ENCODE data around the gene NRTN. TPM values are rescaled to one million over a fixed set of nuclear protein-coding genes. Genes with fewer than 3 reads are reported as not detected.

Gene NRTN
- total RNA-seq, 2 experiments from 2014 or later, result not detected

DNA sequence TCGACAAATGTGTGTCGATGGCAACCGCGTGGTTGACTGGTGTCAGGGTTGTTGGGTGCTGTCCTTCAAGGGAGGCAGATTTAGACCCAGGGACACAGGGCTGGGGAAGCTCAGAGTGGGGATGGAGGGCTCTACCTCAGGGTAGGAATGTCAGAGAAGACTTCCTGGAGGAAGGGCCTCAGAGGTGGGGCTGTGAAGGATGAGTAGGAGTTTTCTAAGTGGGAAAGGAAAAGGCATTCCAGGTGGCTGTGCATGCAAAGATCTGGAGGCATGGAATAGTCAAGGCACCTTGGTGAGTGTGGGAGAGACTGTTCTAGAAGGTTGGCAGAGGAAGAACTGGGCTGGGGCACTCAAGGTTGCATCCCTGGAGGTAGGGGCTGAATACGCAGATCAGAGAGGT lies 2.0 kb downstream of the NRTN start:
- H3K27me3 Mint-ChIP-seq (ENCODE audit: low read depth), result peaks cover 32% of the 10 kb centered on the region
- no peak overlapping the region for H3K4me3 Mint-ChIP-seq
- no peaks in the 10 kb centered on the region for H3K36me3 Mint-ChIP-seq (ENCODE audit: low read depth)
- H3K9me3 Mint-ChIP-seq (ENCODE audit: insufficient read depth), result no peaks in the 10 kb centered on the region
- DNase-seq, result no peak
- H3K27ac Mint-ChIP-seq, result no peak overlapping the region
- peaks cover 23% of the 10 kb centered on the region for H3K4me1 Mint-ChIP-seq (ENCODE audit: low read depth)
- CTCF ChIA-PET, result interaction anchor here (1.1 to 1.7 kb wide), 4 partner anchors 17 to 215 kb away, joined by 3 to 10 read pairs (median 4); no protein-coding TSS in a partner anchor
- POLR2A ChIA-PET, result no interaction called here
- ATAC-seq, result no peak

GRCh38 chr19:5808120-5808816 lies 3.4 kb downstream of the NRTN start:
- H3K9me3 Mint-ChIP-seq (ENCODE audit: insufficient read depth), result no peaks in the 10 kb centered on the region
- H3K27ac Mint-ChIP-seq, result no peak overlapping the region
- no peak for ATAC-seq
- ChIA-PET POLR2A (interaction anchor here (0.6 to 1.0 kb wide), 2 partner anchors 16 to 20 kb away, joined by 3 read pairs; no protein-coding TSS in a partner anchor), CTCF (interaction anchor here (1.6 to 1.7 kb wide), 2 partner anchors 20 to 160 kb away, joined by 3 to 5 read pairs; no protein-coding TSS in a partner anchor)
- no peak overlapping the region for H3K4me3 Mint-ChIP-seq
- no peaks in the 10 kb centered on the region for H3K36me3 Mint-ChIP-seq (ENCODE audit: low read depth)
- H3K4me1 Mint-ChIP-seq (ENCODE audit: low read depth), result peaks cover 14% of the 10 kb centered on the region
- peaks cover 24% of the 10 kb centered on the region for H3K27me3 Mint-ChIP-seq (ENCODE audit: low read depth)
- DNase-seq, result no peak

DNA sequence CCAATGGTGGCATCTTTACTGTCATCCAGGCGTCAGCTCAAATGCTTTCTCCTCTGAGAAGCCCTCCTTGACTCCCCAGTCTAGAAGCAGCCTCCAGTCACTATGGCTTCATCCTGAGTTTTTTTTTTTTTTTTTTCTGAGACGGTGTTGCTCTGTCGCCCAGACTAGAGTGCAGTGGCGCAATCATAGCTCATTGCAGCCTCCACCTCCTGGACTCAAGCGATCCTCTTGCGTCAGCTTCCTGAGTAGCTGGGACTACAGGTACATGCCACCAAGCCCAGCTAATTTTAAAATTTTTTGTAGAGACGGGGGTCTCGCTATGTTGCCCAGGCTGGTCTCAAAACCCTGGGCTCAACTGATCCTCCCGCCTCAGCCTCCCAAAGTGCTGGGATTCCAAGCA lies 4.2 kb downstream of the NRTN start:
- CTCF ChIA-PET, result interaction anchor here (1.6 kb wide), 1 partner anchor 19 kb away, joined by 5 read pairs; no protein-coding TSS in a partner anchor
- POLR2A ChIA-PET, result interaction anchor here (0.6 kb wide), 1 partner anchor 17 kb away, joined by 3 read pairs; no protein-coding TSS in a partner anchor
- no peak for DNase-seq
- Mint-ChIP-seq H3K4me3 (no peak overlapping the region), H3K36me3 (ENCODE audit: low read depth) (no peaks in the 10 kb centered on the region), H3K27me3 (ENCODE audit: low read depth) (peaks cover 19% of the 10 kb centered on the region), H3K4me1 (ENCODE audit: low read depth) (peaks cover 8% of the 10 kb centered on the region), H3K27ac (no peak overlapping the region), H3K9me3 (ENCODE audit: insufficient read depth) (no peaks in the 10 kb centered on the region)
- ATAC-seq, result no peak

GRCh38 chr19:5809469-5809868 lies 4.6 kb downstream of the NRTN start:
- H3K27ac Mint-ChIP-seq, result no peak overlapping the region
- H3K4me3 Mint-ChIP-seq, result no peak overlapping the region
- CTCF ChIA-PET, result no interaction called here
- POLR2A ChIA-PET, result no interaction called here
- peaks cover 15% of the 10 kb centered on the region for H3K27me3 Mint-ChIP-seq (ENCODE audit: low read depth)
- H3K4me1 Mint-ChIP-seq (ENCODE audit: low read depth), result peaks cover 4% of the 10 kb centered on the region
- DNase-seq (no peak), ATAC-seq (no peak)
- no peaks in the 10 kb centered on the region for H3K36me3 Mint-ChIP-seq (ENCODE audit: low read depth)
- H3K9me3 Mint-ChIP-seq (ENCODE audit: insufficient read depth), result no peaks in the 10 kb centered on the region

- DNase-seq (no peak), ATAC-seq (no peak)
- Mint-ChIP-seq H3K27me3 (ENCODE audit: low read depth) (peaks cover 10% of the 10 kb centered on the region), H3K27ac (no peak overlapping the region), H3K9me3 (ENCODE audit: insufficient read depth) (no peaks in the 10 kb centered on the region), H3K36me3 (ENCODE audit: low read depth) (no peaks in the 10 kb centered on the region), H3K4me1 (ENCODE audit: low read depth) (no peaks in the 10 kb centered on the region), H3K4me3 (no peak overlapping the region)
- ChIA-PET CTCF (no interaction called here), POLR2A (interaction anchor here (1.0 kb wide), 1 partner anchor 28 kb away, joined by 3 read pairs; the partner anchor contains the start of gene FUT6)
These were observed 6.2 kb downstream of the NRTN start for GRCh38 chr19:5811117-5811516.

DNA sequence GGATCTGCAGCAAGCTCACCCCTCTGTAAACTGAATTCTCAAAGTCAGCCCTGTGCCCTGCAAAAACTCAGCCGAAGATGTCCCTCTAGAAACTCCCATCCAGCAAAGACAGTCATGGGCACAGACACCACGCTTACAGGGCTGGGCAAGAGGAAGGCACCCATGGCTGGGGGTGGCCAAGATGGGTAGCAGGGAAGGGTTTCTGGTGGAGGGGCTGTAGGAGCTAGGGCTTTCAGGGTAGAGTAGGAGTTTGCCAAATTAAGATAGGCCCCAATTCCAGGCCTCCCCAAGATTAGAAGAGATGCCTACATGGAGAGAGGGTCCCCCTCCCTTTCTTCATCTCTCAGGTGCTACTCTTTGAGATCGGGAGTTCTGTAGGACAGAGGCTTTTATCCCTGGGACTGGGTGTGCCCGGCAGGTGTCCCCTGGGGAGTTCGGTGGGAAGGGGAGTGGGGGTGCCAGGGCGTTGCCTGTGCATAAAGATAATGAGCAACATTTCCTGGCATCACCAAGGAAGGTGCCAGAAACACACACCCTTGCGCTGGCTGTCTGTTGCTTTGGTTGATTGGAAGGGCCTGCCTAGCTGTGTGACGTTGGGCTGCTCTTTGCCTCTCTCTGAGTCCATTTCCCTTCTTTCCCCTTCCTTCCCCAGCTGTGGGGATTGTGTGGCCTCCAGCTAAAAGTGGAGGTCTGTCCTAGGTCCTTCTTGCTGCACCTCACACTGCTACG lies 9.4 kb downstream of the NRTN start:
- CTCF ChIA-PET, result interaction anchor here (3.6 kb wide), 1 partner anchor 10 kb away, joined by 23 read pairs; the partner anchor contains the start of gene NRTN
- H3K36me3 Mint-ChIP-seq (ENCODE audit: low read depth), result no peaks in the 10 kb centered on the region
- DNase-seq (no peak), ATAC-seq (no peak)
- POLR2A ChIA-PET, result no interaction called here
- no peak overlapping the region for H3K4me3 Mint-ChIP-seq
- peaks cover 2% of the 10 kb centered on the region for H3K27me3 Mint-ChIP-seq (ENCODE audit: low read depth)
- H3K4me1 Mint-ChIP-seq (ENCODE audit: low read depth), result no peaks in the 10 kb centered on the region
- no peak overlapping the region for H3K27ac Mint-ChIP-seq
- no peaks in the 10 kb centered on the region for H3K9me3 Mint-ChIP-seq (ENCODE audit: insufficient read depth)

DNA sequence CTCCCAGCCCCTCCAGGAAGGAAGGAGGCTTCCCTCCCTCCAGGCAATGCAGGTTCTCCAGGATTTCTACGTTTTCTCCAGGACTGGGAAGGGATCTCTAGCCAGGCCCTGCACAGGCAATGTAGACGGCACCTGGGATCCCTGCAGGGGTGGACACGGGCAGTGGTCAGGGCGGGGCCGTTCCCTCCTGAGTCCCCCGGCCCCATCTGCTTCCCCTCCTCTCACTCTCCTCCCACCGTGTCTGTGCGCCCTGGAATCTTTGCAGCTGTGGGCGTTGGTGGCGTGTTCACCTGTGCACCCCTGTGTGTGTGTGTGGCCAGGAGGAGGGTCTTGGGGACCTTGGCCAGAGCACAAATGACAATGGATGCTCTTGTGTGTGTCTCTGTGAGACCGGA lies 10.0 kb downstream of the NRTN start:
- Mint-ChIP-seq H3K4me3 (no peak overlapping the region), H3K27me3 (ENCODE audit: low read depth) (peaks cover 2% of the 10 kb centered on the region), H3K4me1 (ENCODE audit: low read depth) (no peaks in the 10 kb centered on the region), H3K27ac (no peak overlapping the region), H3K36me3 (ENCODE audit: low read depth) (no peaks in the 10 kb centered on the region), H3K9me3 (ENCODE audit: insufficient read depth) (no peaks in the 10 kb centered on the region)
- DNase-seq (no peak), ATAC-seq (no peak)
- CTCF ChIA-PET, result interaction anchor here (3.6 kb wide), 1 partner anchor 11 kb away, joined by 23 read pairs; the partner anchor contains the start of gene NRTN
- POLR2A ChIA-PET, result no interaction called here

- CTCF ChIA-PET, result no interaction called here
- Mint-ChIP-seq H3K27me3 (ENCODE audit: low read depth) (peaks cover 5% of the 10 kb centered on the region), H3K36me3 (ENCODE audit: low read depth) (no peaks in the 10 kb centered on the region), H3K27ac (no peak overlapping the region), H3K4me1 (ENCODE audit: low read depth) (no peaks in the 10 kb centered on the region), H3K4me3 (no peak overlapping the region), H3K9me3 (ENCODE audit: insufficient read depth) (no peaks in the 10 kb centered on the region)
- POLR2A ChIA-PET, result interaction anchor here (0.6 kb wide), 1 partner anchor 368 kb away, joined by 3 read pairs; no protein-coding TSS in a partner anchor
- DNase-seq (no peak), ATAC-seq (no peak)
These were observed 12.4 kb downstream of the NRTN start for GRCh38 chr19:5817218-5817617.

GRCh38 chr19:5818594-5818993 lies 13.7 kb downstream of the NRTN start:
- ATAC-seq, result no peak
- Mint-ChIP-seq H3K4me3 (no peak overlapping the region), H3K27ac (no peak overlapping the region), H3K9me3 (ENCODE audit: insufficient read depth) (no peaks in the 10 kb centered on the region), H3K4me1 (ENCODE audit: low read depth) (no peaks in the 10 kb centered on the region), H3K27me3 (ENCODE audit: low read depth) (peaks cover 5% of the 10 kb centered on the region), H3K36me3 (ENCODE audit: low read depth) (no peaks in the 10 kb centered on the region)
- ChIA-PET POLR2A (interaction anchor here (1.2 kb wide), 1 partner anchor 10 kb away, joined by 6 read pairs; no protein-coding TSS in a partner anchor), CTCF (no interaction called here)
- no peak for DNase-seq

DNA sequence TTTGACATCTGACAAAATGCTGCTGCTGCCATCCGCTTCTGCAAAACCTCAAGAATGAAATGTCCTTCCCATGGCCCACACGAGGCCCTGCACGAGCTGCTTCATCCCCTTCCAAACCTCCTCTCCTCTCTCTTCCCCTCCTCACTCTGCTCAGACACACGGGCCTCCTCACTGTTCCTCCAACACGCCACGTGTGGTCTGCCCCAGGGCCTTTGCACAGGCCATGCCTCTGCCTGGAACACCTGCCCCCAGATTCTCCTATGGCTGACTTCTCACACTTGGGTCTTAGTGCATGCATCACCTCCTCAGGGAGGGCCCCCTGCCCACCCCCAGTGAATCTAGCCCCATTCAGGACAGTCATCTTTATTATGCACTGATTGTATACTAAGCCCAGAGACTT lies 15.9 kb downstream of the NRTN start:
- H3K27ac Mint-ChIP-seq, result no peak overlapping the region

DNA sequence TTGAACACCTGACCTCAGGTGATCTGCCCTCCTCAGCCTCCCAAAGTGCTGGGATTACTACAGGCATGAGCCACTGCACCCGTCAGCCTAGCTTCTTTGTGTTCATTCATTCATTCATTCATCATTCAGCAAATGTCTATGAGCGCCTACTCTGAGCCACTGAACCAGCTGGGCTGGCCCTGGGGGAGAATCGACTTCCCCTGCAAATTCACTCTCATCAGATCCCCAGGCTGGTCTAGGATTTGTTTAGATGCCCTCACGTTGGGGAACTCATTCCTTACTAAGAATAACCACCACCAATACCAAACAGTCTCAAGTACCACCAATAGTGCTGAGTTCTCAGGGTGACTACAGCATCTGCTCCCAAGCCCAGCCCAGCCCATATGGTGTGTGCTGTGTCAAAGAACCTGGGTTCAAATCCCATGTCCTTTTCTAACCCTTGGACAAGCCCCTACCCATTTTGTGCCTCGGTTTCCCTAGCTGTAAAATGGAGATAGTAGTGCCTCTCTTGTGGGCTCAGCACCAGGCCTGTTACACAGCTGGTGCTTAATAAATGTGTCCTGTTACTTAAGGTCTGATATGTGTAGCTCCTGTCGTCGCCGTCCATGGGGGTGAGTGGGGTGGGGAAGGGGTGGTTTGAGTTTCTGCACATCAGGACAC lies 16.8 kb downstream of the NRTN start:
- Mint-ChIP-seq H3K27ac (no peak overlapping the region), H3K9me3 (ENCODE audit: insufficient read depth) (no peaks in the 10 kb centered on the region), H3K36me3 (ENCODE audit: low read depth) (no peaks in the 10 kb centered on the region), H3K4me1 (ENCODE audit: low read depth) (peaks cover 5% of the 10 kb centered on the region), H3K4me3 (no peak overlapping the region), H3K27me3 (ENCODE audit: low read depth) (peaks cover 3% of the 10 kb centered on the region)
- DNase-seq (no peak), ATAC-seq (no peak)
- ChIA-PET POLR2A (interaction anchor here (0.6 kb wide), 1 partner anchor 81 kb away, joined by 3 read pairs; no protein-coding TSS in a partner anchor), CTCF (interaction anchor here (1.8 kb wide), 1 partner anchor 17 kb away, joined by 7 read pairs; the partner anchor contains the start of gene NRTN)

More for the DNA sequence above, 15.9 kb downstream of the NRTN start:
- Mint-ChIP-seq H3K27me3 (ENCODE audit: low read depth) (peaks cover 3% of the 10 kb centered on the region), H3K4me3 (no peak overlapping the region), H3K9me3 (ENCODE audit: insufficient read depth) (no peaks in the 10 kb centered on the region), H3K36me3 (ENCODE audit: low read depth) (no peaks in the 10 kb centered on the region), H3K4me1 (ENCODE audit: low read depth) (no peaks in the 10 kb centered on the region)
- DNase-seq (no peak), ATAC-seq (no peak)
- ChIA-PET CTCF (interaction anchor here (1.8 kb wide), 1 partner anchor 17 kb away, joined by 7 read pairs; the partner anchor contains the start of gene NRTN), POLR2A (interaction anchor here (0.6 kb wide), 1 partner anchor 7 kb away, joined by 3 read pairs; no protein-coding TSS in a partner anchor)
